Tibial artery (tissue), 4 donors: ENCODE measurements around the gene GOLGA6C.

Experiments used
- DNase-seq, 2 donors: peaks; one replicate each; pipeline ENCODE4 v3.0.0-alpha.2; 2019
- H3K27ac ChIP-seq, 2 donors: fragments of 200-600 bp; sonication (generic) in 1 of 2; 1 replicate in 1 of 2; 2 replicates in 1 of 2; pipeline ENCODE4 v1.5.1; 2018 to 2019; ENCODE audit warnings: mild to moderate bottlenecking in 1 of 2
- H3K27me3 ChIP-seq, 2 donors: fragments of 200-600 bp; sonication (generic) in 1 of 2; one replicate each; pipeline versions ENCODE4 v1.5.1 to v1.6.0; 2016 to 2019
- H3K36me3 ChIP-seq, 3 donors: fragments of 200-600 bp; sonication (generic) in 2 of 3; one replicate each; pipeline ENCODE4 v1.5.1; 2016 to 2019; ENCODE audit warnings: mild to moderate bottlenecking in 2 of 3
- H3K4me1 ChIP-seq, 4 donors: fragments of 200-600 bp; sonication (generic) in 2 of 4; 1 replicate in 3 of 4; 2 replicates in 1 of 4; pipeline ENCODE4 v1.5.1; 2016 to 2019
- H3K4me3 ChIP-seq, 2 donors: fragments of 200-600 bp; sonication (generic) in 1 of 2; 1 replicate in 1 of 2; 2 replicates in 1 of 2; pipeline ENCODE4 v1.5.1; 2018 to 2019; ENCODE audit warnings: mild to moderate bottlenecking in 2 of 2
- H3K9me3 ChIP-seq, 3 donors: fragments of 200-600 bp; sonication (generic) in 1 of 3; one replicate each; pipeline ENCODE4 v1.5.1; 2016 to 2019
- intact Hi-C: fragments of 100-400 bp; cut with DNase I; formaldehyde crosslinking; loops from one replicate; pipeline ENCODE4 v1.15.0; 2023; ENCODE audit warnings: low total_unique reads
- TF ChIP-seq, protein P1 (sequence below), 2 experiments: fragments of 200-600 bp in 1 of 2; fragments of 450-650 bp in 1 of 2; IDR thresholded peaks; one replicate each; pipeline ENCODE4 v1.5.1; 2017 to 2019; ENCODE audit warnings: antibody characterized with exemption in 2 of 2, mild to moderate bottlenecking in 1 of 2, moderate library complexity in 1 of 2

GOLGA6C gene

GRCh38 chr15:75227663-75228280, 30.4 kb upstream of the GOLGA6C start:
- intact Hi-C loops, result loop anchor here (5.0 kb wide), 1 partner anchor 605 kb away; no protein-coding TSS in a partner anchor
- H3K27ac ChIP-seq, result no peak overlapping the region
- TF ChIP-seq, protein P1, sequence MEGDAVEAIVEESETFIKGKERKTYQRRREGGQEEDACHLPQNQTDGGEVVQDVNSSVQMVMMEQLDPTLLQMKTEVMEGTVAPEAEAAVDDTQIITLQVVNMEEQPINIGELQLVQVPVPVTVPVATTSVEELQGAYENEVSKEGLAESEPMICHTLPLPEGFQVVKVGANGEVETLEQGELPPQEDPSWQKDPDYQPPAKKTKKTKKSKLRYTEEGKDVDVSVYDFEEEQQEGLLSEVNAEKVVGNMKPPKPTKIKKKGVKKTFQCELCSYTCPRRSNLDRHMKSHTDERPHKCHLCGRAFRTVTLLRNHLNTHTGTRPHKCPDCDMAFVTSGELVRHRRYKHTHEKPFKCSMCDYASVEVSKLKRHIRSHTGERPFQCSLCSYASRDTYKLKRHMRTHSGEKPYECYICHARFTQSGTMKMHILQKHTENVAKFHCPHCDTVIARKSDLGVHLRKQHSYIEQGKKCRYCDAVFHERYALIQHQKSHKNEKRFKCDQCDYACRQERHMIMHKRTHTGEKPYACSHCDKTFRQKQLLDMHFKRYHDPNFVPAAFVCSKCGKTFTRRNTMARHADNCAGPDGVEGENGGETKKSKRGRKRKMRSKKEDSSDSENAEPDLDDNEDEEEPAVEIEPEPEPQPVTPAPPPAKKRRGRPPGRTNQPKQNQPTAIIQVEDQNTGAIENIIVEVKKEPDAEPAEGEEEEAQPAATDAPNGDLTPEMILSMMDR (IDR thresholded peaks at IDR 0.05), result no peak
- peaks cover 0 to 41% of the 10 kb centered on the region in 2 donors for H3K27me3 ChIP-seq
- no peaks in the 10 kb centered on the region for H3K9me3 ChIP-seq
- no peak overlapping the region for H3K4me3 ChIP-seq
- H3K4me1 ChIP-seq, result no peaks in the 10 kb centered on the region
- no peak for DNase-seq
- no peaks in the 10 kb centered on the region for H3K36me3 ChIP-seq

DNA sequence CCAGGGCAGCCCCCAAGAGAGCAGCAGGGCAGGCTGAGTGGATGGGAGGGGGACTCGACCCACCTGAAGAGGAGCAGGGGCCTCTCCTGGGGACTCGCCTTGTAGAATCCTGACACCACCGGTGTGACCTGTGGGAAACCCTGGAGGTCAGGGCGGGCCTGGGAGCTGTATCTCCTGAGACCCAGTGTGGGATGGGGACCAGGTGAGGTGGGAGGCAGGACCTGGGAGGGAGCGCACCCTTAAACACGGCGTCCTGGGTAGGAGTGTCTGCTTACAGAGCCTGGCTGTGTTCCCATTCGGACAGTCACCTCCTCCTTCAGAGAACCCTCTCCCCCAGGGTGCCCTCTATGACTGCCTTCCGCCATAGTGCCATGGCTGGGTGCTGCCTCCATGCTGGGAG, 29.3 kb upstream of the GOLGA6C start:
- no peaks in the 10 kb centered on the region for H3K36me3 ChIP-seq
- H3K9me3 ChIP-seq, result no peaks in the 10 kb centered on the region
- intact Hi-C loops, result loop anchor here (5.0 kb wide), 1 partner anchor 604 kb away; no protein-coding TSS in a partner anchor
- peaks cover 0 to 51% of the 10 kb centered on the region in 2 donors for H3K27me3 ChIP-seq
- TF ChIP-seq, protein P1 (IDR thresholded peaks at IDR 0.05), result no peak
- H3K4me1 ChIP-seq, result no peaks in the 10 kb centered on the region
- no peak overlapping the region for H3K27ac ChIP-seq
- DNase-seq, result no peak
- no peak overlapping the region for H3K4me3 ChIP-seq

DNA sequence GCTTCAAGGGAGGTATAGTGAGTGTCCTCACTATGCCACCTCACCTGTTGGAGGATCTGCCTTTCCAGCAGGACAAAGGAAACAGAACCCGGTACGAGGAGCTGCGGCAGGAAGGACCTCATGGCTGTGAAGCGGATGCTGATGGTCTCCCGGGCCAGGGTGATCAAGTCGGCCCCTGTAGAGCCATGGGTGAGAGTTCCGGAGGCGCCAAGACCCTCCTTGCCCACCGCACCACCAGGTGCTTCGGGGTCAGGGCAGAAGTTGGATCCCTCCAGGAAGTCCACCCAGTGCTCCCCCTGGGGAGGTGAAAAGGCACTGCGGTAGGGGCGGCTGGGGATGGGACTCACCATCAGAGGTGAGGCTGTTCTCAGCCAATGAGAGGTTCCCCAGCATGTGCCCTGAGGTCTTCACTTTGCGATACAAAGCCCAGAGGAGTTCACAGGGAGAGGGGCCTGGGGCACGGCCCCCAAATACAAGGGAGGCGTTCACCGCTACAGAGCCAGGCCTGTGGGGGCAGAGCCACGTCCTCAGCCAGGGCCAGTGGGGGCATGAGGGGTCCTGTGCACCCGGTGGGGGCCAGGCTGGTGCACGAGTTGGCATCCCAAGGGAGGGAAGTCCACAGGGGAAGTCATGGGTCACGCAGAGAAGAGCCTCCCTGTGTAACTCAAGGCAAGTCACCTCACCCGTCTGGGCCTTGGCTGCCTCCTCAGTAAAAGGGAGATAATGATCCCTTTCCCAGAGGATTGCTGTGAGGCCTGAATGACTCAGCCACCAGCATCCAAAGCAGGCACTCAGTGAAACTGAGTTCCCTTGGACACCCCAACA, 28.7 kb upstream of the GOLGA6C start:
- Histone ChIP-seq H3K4me3 (no peak overlapping the region), H3K27ac (no peak overlapping the region), H3K27me3 (peaks cover 0 to 54% of the 10 kb centered on the region in 2 donors), H3K36me3 (no peaks in the 10 kb centered on the region), H3K9me3 (no peaks in the 10 kb centered on the region), H3K4me1 (no peaks in the 10 kb centered on the region)
- peak in 1 of 2 donors; percentile 48 for DNase-seq
- intact Hi-C loops, result loop anchor here (5.0 kb wide), 1 partner anchor 603 kb away; no protein-coding TSS in a partner anchor
- TF ChIP-seq, protein P1 (IDR thresholded peaks at IDR 0.05), result no peak

- Histone ChIP-seq H3K36me3 (no peaks in the 10 kb centered on the region), H3K27me3 (peaks cover 0 to 56% of the 10 kb centered on the region in 2 donors), H3K4me3 (no peak overlapping the region), H3K27ac (no peak overlapping the region), H3K4me1 (no peaks in the 10 kb centered on the region), H3K9me3 (no peaks in the 10 kb centered on the region)
- DNase-seq, result no peak
- TF ChIP-seq, protein P1 (IDR thresholded peaks at IDR 0.05), result no peak
- intact Hi-C loops, result no loop called here
These were observed 28.2 kb upstream of the GOLGA6C start for GRCh38 chr15:75230016-75230343.

- no peaks in the 10 kb centered on the region for H3K9me3 ChIP-seq
- H3K36me3 ChIP-seq, result no peaks in the 10 kb centered on the region
- H3K27me3 ChIP-seq, result peaks cover 0 to 63% of the 10 kb centered on the region in 2 donors
- intact Hi-C loops, result no loop called here
- DNase-seq, result peak in 1 of 2 donors; percentile 54
- no peak overlapping the region for H3K27ac ChIP-seq
- no peak overlapping the region for H3K4me3 ChIP-seq
- H3K4me1 ChIP-seq, result no peaks in the 10 kb centered on the region
- TF ChIP-seq, protein P1 (IDR thresholded peaks at IDR 0.05), result no peak
These were observed 27.4 kb upstream of the GOLGA6C start for GRCh38 chr15:75230551-75231371.
